Glutamatergic neuron (in vitro differentiated cells): ENCODE measurements around the gene NGDN. TPM values are rescaled to one million over a fixed set of nuclear protein-coding genes. Genes with fewer than 3 reads are reported as not detected.

Experiments used
- DNase-seq: peaks from one replicate; pipeline ENCODE4 v3.0.0; 2022
- H3K27ac Mint-ChIP-seq: one replicate; pipeline ENCODE4 v1.8.0; 2020; ENCODE audit warnings: mild to moderate bottlenecking, mixed read lengths, inconsistent platforms; ENCODE audit not compliant: unreplicated experiment
- H3K27me3 Mint-ChIP-seq: one replicate; pipeline ENCODE4 v1.8.0; 2020; ENCODE audit warnings: mild to moderate bottlenecking, moderate library complexity, mixed read lengths, inconsistent platforms; ENCODE audit not compliant: unreplicated experiment
- H3K36me3 Mint-ChIP-seq: one replicate; pipeline ENCODE4 v1.8.0; 2020; ENCODE audit warnings: mild to moderate bottlenecking, mixed read lengths, inconsistent platforms; ENCODE audit not compliant: unreplicated experiment
- H3K4me1 Mint-ChIP-seq: one replicate; pipeline ENCODE4 v1.8.0; 2020; ENCODE audit warnings: mild to moderate bottlenecking, low read depth, mixed read lengths, inconsistent platforms; ENCODE audit not compliant: unreplicated experiment
- H3K4me3 Mint-ChIP-seq: one replicate; pipeline ENCODE4 v1.8.0; 2020; ENCODE audit warnings: mild to moderate bottlenecking, mixed read lengths, inconsistent platforms; ENCODE audit not compliant: unreplicated experiment
- H3K9me3 Mint-ChIP-seq: one replicate; pipeline ENCODE4 v1.8.0; 2020; ENCODE audit warnings: mild to moderate bottlenecking, moderate library complexity, mixed read lengths, inconsistent platforms; ENCODE audit not compliant: unreplicated experiment
- total RNA-seq: library from RNA; stranded (reverse); fragmentation: NEBNext Ultra II Directional; extraction: Animal tissue kit (Norgen Biotek cat#: 25700); gene quantifications from one replicate; pipeline ENCODE4 v1.2.1, GENCODE V29; 2021; ENCODE audit not compliant: unreplicated experiment
- TF ChIP-seq, protein P1 (sequence below): fragments of 200-600 bp; sonication (generic); IDR thresholded peaks from one replicate; pipeline ENCODE4 v1.5.0; 2021; ENCODE audit not compliant: partially characterized antibody, unreplicated experiment

The NGDN gene
- total RNA-seq, 1 donor from 2014 or later, result 46.5 TPM

DNA sequence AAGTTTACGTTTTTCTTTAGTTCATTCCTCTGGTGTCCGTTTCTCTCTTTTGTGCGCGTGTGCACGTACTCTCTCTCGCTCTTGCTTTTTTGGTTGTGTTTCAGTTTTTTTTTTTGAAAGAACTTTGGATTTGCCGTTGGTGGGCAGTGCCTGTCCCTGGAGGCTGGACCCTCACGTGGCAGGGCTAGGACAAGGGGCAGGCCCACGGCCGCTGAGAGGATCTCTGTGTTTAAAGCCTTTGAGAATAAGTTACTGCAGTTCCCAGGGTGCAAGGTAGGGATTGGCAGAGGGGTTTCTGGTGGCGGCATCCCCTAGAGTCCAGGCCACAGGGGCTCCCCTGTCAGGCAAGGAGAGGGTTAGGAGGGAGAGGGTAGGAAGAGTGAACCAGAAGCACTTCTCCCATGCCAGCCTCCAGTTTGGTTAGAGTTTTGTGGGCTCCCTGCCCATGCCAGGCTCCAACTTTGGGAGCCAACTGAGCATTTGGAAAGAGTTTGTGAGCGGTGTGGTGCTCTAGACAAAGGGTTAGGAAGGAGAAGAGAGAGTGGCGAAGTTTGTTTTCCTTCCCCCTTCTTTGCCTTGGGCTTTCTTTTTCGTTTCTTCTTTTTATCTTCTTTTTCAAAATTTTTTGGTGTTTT, 51.5 kb downstream of the NGDN start:
- Mint-ChIP-seq H3K27me3 (peaks cover 9% of the 10 kb centered on the region), H3K4me1 (peaks cover 12% of the 10 kb centered on the region), H3K36me3 (peaks cover 5% of the 10 kb centered on the region), H3K4me3 (no peak overlapping the region), H3K27ac (no peak overlapping the region), H3K9me3 (no peaks in the 10 kb centered on the region)
- TF ChIP-seq, protein P1, sequence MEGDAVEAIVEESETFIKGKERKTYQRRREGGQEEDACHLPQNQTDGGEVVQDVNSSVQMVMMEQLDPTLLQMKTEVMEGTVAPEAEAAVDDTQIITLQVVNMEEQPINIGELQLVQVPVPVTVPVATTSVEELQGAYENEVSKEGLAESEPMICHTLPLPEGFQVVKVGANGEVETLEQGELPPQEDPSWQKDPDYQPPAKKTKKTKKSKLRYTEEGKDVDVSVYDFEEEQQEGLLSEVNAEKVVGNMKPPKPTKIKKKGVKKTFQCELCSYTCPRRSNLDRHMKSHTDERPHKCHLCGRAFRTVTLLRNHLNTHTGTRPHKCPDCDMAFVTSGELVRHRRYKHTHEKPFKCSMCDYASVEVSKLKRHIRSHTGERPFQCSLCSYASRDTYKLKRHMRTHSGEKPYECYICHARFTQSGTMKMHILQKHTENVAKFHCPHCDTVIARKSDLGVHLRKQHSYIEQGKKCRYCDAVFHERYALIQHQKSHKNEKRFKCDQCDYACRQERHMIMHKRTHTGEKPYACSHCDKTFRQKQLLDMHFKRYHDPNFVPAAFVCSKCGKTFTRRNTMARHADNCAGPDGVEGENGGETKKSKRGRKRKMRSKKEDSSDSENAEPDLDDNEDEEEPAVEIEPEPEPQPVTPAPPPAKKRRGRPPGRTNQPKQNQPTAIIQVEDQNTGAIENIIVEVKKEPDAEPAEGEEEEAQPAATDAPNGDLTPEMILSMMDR, result no peak
- no peak for DNase-seq

DNA sequence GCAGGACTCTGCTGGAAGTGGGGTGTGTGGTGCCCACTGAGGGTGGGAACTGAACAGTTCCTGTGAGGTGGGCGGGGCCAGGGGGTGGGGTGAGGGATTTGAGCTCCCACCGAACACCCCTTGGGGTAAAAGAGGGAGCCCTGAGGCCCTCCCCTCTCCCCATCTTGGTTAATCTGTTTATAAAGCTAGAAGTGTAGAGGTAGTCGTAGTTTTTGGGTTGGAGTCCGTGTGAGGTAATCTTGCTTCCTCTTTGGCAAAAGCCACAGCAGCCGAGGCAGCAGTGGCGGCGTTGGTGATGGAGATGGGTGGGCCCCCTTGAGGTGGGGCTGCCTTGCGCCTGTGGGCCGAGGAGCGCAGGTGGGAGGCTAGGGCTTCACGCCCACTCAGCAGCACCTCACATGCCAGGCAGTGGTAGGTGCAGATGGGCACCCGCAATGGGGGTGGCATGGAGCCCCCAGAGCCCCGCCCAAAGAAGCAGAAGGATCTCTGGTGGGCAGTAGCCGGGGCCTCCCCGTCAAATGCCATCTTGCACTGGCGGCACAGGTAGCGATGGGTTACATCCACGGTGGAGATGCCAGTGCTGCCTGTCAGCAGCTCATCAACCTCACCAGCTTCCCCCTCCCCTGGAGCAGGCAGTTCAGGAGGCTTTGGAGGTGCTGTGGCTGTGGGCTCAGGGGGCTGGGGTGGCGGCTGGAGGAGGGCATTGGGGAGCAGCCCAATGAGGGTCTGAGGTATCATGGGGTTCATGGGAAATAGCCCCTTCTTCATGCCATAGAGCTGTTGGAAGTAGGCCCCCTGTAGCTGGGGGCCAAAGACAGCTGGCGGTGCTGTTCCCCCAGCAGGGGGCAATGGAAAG, 52.5 kb downstream of the NGDN start:
- Mint-ChIP-seq H3K4me1 (peaks cover 12% of the 10 kb centered on the region), H3K27ac (no peak overlapping the region), H3K27me3 (peaks cover 10% of the 10 kb centered on the region), H3K36me3 (peaks cover 5% of the 10 kb centered on the region), H3K4me3 (no peak overlapping the region), H3K9me3 (no peaks in the 10 kb centered on the region)
- no peak for DNase-seq
- TF ChIP-seq, protein P1, result no peak

DNA sequence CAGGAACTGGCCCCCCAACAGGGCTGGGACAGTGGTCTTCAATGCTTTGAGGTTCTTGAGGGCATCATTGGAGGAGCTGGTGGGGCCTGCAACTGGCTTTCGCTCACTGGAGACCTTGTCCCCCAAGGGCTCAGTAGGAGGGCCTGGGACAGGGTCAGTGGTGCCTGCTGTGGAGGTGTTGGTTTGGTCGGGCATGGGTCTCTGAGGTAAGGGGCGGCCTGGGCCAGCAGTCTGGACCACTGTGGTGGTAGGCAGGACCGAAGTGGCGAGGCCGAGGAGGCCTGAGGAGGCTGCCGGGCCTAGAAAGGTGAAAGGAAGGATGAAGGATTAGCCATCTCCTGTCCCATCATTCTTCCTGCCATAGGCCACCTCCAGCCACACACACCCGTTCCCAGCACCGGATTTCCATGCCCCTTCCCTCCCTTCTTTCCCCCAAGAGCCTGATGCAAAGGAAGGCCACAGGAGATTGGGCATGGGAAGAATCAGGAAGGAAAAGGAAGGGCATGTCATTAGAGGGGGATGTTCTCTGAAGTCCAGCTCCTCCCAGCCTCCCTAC, 53.2 kb downstream of the NGDN start:
- Mint-ChIP-seq H3K4me3 (no peak overlapping the region), H3K36me3 (peaks cover 5% of the 10 kb centered on the region), H3K27ac (no peak overlapping the region)

DNA sequence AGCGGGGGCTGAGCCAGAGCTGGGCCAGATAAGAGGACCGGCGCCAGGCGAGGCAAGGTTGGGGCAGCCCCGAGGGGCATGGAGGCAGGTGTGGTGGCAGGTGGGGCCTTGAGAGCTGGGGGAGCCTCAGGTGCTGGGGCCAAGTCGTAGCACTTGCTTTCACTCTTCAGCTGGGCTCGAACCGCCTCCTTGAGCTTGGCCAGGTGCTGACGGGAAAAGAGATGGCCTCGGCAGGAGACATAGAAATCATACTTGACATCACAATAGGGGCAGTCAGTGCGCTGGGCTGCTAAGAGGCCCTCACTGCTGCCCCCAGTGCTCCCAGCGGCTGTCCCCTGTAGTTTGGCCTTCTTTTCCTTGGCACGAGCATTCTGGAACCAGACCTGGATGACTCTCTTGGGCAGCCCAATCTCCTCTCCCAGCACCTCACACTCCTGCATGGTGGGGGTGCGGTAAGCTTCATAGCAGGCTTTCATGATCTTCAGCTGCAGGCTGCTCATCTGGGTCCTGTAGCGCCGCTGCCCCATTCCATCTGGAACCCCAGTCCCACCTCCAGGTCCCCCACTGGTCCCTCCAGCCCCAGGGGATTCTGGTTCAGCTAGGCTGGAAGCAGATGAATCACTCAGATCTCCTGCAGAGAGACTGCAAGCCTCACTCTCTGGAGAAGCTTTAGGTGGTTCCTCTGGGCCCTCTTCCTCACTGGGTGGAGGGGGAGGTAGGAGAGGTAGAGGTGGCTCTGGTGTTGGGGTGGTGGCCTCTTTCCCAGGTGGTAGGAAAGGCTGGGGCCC, 53.9 kb downstream of the NGDN start:
- Mint-ChIP-seq H3K27me3 (peaks cover 11% of the 10 kb centered on the region), H3K9me3 (peaks cover 2% of the 10 kb centered on the region), H3K36me3 (peaks cover 5% of the 10 kb centered on the region), H3K27ac (no peak overlapping the region), H3K4me3 (no peak overlapping the region), H3K4me1 (peaks cover 4% of the 10 kb centered on the region)
- no peak for DNase-seq
- TF ChIP-seq, protein P1, result no peak

More for the DNA sequence above, 53.2 kb downstream of the NGDN start:
- no peak for DNase-seq
- Mint-ChIP-seq H3K9me3 (no peaks in the 10 kb centered on the region), H3K4me1 (peaks cover 10% of the 10 kb centered on the region), H3K27me3 (peaks cover 11% of the 10 kb centered on the region)
- TF ChIP-seq, protein P1, result no peak
